GM21515 (cell line): ENCODE results near the gene SEC14L5.
"Not testable (repeated sequence)": the region's sequence is repeated elsewhere in the genome, so short reads cannot be mapped to it uniquely, and the experiment has no call there.

ENCODE experiments used
- ATAC-seq: cut with Tn5 transposase; IDR thresholded peaks from one replicate; pipeline ENCODE4 v1.9.1; 2021; ENCODE audit not compliant: unreplicated experiment

Gene SEC14L5

DNA sequence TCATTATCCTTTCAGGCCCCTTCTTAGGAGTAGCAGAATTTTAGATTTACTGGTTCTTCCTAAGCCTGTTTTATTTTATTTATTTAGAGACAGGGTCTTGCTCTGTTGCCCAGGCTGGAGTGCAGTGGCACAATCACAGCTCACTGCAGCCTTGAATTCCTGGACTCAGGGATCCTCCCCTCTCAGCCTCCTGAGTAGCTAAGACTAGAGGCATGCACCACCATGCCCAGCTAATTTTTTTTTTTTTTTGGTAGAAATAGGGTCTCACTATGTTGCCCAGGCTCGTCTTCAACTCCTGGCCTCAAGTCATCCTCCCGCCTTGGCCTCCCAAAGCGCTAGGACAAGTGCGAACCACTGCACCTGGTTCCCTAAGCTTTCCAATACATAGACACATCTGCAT, 28.5 kb upstream of the SEC14L5 start:
- ATAC-seq = not testable (repeated sequence)

DNA sequence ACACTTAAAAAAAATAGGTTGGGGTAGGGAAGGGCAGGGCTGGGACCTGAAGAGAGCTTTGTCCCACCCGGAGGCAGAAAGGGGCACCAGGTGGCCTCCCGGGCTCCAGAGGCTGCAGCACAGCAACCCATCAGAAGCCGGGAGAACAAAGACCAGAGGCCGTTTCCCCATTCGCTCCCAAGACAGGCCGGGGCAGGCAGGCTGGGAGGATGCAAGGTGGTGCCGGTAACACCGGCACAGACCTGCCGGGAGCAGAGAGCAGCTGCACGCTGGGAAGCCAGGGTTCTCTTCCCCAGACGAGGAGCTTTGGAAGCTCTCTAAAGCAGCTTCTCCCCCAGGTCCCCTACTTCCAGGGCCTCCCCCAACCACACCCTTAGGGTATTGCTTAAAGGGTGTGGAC, 26.7 kb upstream of the SEC14L5 start:
- ATAC-seq = no peak

GRCh38 chr16:4933433-4933832, 24.7 kb upstream of the SEC14L5 start:
- ATAC-seq = no peak

DNA sequence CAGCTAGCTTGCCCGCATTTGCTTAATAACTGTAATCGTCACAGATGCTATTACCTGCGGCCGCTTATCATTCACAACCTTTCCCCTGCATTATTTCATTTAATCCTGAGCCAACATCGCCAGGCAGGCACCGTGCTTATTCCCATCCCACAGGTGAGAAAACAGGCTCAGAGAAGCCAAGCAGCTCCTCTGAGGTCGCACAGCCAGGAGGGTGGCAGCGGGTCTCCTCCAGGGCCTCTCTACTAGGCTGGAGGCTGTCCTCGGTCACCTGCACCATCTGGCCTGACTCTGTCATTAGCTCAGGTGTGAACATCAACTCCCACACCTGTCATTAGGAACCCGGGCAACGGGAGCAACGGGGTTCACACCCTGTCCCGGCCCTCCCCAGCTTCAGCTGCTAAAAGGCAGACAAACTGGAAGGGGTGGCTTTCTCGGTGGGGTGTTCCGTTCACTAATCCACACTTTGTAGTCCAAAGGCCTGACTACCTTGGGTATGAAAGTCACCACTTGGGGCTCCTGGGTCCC, 24.2 kb upstream of the SEC14L5 start:
- ATAC-seq = no peak

DNA sequence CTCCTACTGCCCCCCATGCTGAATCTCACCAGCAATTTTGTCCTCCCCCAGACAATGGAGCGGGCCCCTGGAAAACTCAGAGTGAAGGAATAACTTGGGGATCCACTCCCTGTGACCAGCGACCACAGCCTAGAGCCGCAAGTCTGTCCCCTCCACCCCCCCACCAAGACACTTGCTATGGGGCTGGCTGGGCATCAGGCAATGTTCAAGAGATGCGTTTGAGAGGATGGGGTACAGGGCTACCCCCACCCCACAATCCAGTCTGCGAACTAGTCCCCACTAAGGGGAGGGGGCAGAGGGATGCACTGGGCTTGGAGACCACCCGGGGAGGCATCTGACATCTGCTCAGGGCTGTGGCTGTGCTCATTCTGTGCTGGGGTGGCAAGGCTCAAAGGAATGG, 23.5 kb upstream of the SEC14L5 start:
- ATAC-seq = no peak

DNA sequence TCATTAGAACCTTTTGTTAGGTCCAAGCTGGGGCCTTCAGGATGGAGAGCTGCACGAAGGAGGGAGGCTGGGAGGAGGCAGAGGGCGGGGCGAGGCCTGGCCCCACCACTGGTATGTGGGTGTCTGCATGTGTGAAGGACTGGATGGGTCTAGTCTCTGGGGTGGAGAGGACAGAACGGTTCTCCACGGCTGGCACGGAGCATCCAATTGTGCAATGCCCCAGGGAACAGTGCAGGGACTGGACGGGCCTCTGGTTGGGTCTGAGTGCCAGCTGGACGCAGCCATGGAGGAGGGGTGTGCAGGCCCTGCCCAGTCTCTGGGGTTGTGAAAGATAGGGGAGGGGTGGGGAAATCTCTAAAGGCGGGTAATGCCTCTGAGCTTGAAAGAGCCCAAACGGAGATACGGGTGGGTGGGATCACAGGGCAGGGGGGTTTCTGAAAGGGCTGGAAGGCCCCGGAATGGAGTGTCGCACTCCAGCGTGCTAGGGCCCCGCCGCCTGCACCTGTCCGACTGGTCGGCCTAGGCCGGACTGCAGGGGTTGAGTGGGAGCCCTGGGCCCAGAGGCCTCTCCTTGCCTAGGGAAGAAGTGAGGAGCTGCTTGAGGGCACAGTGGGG, 22.8 kb upstream of the SEC14L5 start:
- ATAC-seq = no peak

DNA sequence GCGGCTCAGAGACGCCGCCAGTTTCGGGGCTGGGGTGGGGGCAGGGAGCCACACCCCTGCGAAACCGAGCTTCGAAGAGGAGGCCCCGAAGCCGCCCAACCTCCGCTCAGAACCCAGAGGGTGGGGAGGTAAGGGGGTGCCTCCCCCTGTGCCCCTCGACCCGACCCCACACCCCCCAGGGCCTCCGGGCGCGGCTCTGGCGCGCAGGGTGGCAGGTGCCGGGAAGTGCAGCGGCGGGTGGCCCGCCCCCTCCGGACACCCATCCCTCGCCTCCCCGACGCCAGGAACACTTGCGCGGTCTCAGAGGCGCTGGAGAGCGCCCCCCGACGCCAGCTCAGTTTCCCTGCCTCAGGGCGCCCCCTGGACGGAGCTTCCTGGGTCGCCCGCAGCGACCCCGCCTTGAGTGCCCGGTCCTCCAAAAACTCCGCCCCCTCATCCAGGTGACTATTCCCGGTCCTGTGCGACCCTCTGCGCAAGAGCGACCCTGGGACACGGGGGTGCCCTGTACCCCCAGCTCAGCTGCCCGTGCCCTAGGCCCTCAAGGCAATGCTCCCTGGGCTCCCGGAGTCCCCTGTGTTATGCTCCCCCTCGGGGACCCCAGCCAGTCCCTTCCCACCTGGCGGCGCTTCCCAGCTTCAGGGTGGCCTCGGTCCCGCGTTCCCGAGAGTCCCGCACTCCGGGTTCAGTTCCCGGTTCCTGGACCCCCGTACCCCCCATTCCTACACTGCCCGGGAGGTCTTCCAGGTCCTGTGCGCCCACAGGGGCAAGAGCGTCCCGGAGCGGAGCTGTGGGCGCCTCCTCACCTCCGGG, 21.7 kb upstream of the SEC14L5 start:
- ATAC-seq = no peak

DNA sequence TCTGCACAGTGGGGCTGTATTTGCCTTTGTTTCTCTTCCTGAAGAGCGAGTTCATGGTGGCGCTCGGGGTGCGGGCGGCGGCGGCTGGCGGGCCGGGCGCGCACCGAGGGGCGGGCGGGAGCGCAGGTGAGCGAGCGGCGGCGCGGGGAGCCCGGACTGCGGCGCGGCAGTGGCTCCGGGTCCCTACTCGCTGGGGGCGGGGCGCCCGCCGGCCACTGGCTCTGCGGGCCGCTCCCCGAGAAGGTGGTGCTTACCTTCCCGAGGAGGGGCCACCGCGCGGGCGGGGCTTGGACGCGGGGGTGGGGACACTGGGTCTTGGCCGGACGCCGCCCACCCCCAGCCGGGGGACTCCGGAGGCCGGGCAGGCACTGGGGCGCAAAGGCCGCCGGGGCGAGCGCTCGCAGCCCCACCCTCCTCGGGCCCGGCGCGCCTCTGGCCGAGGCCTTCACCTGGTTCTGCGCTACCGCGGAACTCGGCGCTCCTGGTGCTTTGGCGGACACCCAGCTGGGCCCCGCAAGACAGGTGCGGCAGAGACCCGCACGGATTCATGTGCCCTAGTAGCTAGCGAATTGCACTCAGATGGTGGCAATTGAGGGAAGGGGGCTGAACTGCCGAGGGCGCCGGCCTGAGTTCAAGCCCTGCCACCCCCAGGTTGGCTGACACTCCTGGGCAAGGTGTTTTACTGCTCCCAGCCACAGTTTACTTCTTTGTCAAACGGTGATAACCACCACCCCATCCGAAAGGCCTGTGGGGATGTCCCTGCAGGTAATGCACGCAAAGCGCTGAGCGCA, 20.9 kb upstream of the SEC14L5 start, which contains the start of gene PPL:
Gene PPL, minus strand, starts transcription at position 158 of the 791 bp plus-strand sequence. Its CDS starts 103 bp downstream, at position 55.
- ATAC-seq = no peak

DNA sequence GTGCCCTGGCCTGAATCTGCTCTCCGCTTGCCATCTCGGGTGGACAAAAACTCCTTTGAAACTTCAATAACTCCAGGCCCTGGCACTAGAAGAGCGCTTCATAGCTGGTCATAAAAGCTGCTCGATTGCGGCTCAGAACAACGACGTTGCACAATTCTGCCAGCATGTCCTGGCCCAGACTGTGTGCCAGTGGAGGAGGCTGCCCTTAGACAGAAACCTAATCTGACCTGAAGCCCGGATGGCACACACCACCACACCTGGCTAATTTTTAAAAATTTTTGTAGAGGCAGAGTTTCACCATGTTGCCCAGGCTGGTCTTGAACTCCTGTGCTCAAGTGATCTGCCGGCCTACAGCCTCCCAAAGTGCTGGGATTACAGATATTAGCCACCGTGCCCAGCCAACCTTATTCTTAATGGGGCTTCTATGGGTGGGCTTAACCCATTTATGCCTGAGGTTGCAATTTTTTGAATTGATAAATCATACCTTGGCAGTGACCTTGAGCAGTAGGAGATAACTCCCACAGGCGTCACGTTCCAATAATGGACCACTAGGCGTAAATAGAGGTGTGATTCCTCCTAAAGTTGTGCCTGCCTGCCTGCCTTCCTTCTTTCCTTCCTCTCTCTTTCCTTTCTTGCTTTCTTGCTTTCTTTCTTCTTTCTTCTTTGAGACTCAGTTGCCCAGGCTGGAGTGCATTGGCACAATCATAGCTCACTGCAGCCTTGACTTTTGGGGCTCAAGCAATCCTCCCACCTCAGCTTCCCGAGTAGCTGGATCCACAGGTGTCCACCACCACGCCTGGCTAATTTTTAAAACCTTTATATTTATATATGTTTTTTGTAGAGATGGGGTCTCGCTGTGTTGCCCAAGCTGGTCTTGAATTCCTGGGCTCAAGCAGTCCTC, 20.1 kb upstream of the SEC14L5 start:
- ATAC-seq = no peak

- no peak for ATAC-seq
These were observed 19.5 kb upstream of the SEC14L5 start for GRCh38 chr16:4938683-4939030.

GRCh38 chr16:4940719-4941118, 17.4 kb upstream of the SEC14L5 start:
- ATAC-seq = no peak

DNA sequence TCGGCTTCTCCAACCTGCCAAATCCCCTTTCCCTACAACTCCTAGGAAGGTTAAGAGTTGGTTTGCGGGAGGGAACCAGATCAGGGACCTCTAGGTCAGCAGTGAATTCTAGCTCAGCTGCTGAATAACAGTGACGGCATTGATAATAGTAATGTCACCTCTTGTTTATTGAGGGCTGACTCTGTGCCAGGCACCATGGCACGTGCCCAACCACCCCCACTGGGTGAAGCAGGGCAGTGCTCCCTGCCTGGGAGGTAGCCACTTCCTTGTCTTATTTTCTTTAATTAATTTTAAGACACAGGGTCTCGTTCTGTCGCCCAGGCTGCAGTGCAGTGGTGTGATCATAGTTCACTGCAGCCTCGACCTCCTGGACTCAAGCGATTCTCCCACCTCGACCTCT, 15.6 kb upstream of the SEC14L5 start:
- ATAC-seq = no peak

DNA sequence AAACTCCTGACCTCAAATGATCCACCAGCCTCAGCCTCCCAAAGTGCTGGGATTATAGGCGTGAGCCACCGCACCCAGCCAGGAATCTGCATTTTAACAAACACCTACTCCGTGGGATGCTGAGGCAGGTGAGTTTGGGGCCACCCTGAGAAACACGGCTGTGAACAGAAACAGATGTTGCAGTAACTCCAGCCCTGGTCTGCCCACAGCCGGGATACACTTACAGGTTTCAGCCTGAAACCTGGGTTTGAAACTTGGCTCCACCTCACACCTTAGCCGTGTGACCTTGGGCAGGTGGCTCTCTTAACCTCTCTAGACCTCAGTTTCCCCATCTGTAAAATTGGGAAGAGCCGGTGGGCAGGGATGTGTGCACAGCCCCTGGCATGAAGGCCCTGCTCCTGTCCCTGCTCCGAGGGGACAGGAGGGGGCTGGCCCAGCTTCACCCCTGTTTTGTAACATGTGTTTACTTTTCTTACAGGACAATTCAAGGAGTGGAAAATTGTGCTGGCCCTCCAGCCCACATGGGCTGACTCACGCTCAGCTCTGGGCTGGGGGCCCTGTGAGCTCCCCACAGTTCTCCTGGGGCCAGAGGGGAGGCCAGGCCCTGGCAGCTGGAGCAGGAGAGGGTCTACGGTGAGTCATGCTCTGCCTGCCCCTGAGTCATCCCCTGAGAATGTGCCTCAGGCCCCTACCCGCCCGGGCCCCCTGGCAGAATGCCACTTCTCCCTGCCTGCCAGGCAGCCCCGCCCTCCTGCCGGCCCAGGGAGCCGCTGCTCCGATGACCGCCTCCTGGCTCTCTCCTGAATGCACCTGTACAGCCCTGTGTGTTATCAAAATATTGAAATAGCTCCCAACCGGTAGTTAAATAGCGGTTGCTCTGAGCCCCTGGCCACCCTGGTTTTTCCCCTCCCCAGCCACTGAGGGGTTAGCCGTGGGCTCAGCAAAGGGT, 13.5 kb upstream of the SEC14L5 start:
- ATAC-seq = no peak

DNA sequence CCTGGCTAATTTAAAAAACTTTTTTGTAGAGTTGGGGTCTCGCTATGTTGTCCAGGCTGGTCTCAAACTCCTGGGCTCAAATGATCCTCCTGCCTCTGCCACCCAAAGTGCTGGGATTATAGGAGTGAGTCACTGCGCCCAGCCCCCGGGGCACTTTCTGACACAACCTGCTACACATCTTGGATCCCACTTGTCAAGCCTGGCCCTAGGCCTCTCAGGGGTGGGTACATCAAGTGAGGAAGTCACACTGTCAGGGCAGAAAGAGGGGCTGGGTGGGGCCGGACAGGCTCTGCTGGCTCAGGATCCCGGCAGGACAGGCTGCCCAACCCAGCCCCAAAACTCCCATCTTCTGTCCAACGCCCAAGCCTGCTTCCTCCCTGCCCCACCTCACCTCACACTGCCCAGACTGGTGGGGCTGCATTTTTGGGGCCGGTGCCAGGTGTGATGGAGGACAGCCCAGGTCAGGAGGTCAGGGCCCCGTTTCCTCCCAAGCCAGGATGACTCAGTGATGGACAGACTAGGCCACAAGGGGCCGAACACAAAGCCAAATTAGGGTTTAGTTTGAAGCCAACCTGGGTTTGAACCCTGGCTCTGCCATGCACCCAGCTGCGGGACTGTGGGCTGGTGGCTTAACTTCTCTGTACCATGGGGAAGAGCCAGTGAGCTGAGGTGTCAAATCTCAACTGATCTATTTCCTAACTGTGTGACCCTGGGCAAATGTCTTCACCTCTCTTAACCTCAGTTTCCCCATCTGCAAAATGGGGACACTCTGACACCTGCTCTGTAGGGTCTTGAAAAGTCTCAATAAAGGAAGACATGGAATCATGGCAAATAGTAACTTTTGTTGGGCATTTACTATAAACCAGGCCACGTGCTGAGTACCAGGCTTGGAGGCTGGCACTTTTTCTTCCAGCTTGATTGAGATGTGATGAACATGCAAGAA, 12.3 kb upstream of the SEC14L5 start:
- no peak for ATAC-seq

DNA sequence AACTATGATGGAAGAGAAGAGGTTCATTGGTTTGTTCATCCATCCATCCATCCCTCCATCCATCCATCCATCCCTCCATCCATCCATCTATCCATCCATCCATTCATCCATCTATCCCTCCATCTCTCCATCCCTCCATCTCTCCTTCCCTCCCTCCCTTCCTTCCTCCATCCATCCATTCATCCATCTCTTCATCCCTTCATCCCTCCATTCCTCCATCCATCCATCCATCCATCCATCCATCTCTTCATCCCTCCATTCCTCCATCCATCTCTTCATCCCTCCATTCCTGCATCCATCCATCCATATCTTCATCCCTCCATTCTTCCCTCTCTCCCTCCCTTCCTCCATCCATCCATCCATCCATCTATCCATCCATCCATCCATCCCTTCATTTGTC, 11.2 kb upstream of the SEC14L5 start:
- no peak for ATAC-seq

- no peak for ATAC-seq
These were observed 10.2 kb upstream of the SEC14L5 start for GRCh38 chr16:4947722-4948503.

- ATAC-seq = no peak
These were observed 9.0 kb upstream of the SEC14L5 start for GRCh38 chr16:4948903-4949766.
